Measurements from ENCODE around the gene ZAR1.

The ZAR1 gene

GRCh38 chr4:48490680-48491513 lies 845 bp downstream of the ZAR1 start:
- DNase-seq (ENCODE audit: low read depth in 1 of 2, low spot score in 1 of 2): no peak

- DNase-seq (ENCODE audit: low read depth in 1 of 2, low spot score in 1 of 2): no peak
These were observed 1.6 kb downstream of the ZAR1 start for GRCh38 chr4:48491514-48492176.

- DNase-seq (ENCODE audit: low read depth in 1 of 2, low spot score in 1 of 2): no peak
These were observed 3.5 kb downstream of the ZAR1 start for GRCh38 chr4:48493452-48494100.

- DNase-seq (ENCODE audit: low read depth in 1 of 2, low spot score in 1 of 2): no peak
These were observed 5.9 kb downstream of the ZAR1 start for GRCh38 chr4:48495941-48496340.

DNA sequence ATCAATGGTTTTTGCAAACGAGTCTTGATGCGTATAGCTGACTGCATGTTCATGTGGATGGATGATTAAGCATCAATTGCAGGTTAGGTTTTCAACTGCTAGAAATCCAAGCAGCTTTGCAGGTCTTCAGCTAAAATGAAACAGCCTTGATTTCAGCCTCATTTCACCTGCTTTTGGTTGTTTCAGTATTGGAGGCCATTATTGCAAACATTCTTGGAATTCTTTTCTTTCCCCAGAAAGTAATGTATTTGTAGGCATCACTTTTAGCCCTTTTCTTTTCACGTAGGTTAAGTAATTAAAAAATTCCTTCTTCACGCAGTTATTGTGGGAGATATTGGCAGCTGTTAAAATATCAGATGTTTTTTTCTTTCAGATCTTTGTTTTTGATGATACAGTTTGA lies 8.8 kb downstream of the ZAR1 start:
- DNase-seq (ENCODE audit: low read depth in 1 of 2, low spot score in 1 of 2): no peak

DNA sequence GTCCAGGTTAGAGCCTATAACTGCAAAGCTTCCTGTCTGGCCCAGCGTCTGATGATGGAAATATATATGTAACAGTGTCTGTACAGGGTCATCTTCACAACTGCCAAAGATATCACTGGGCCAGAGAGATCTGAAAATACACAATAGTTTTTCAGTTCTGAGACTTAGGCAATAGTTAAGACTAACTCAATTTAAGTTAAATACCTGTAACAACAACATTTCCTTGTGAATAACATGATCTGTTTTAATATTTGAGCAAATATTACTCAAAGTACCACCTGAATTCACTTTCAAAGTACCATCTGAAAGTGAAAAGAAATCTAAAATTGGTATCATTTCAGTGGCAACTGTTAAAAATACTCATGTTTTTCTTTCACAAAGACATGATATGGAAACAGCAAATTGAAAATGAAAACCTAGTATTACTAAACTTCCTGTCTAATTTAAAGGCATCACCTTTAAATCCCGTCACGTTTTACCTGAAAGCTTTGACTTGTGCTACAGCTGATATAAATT lies 9.6 kb downstream of the ZAR1 start:
- no peak for DNase-seq (ENCODE audit: low read depth in 1 of 2, low spot score in 1 of 2)

DNA sequence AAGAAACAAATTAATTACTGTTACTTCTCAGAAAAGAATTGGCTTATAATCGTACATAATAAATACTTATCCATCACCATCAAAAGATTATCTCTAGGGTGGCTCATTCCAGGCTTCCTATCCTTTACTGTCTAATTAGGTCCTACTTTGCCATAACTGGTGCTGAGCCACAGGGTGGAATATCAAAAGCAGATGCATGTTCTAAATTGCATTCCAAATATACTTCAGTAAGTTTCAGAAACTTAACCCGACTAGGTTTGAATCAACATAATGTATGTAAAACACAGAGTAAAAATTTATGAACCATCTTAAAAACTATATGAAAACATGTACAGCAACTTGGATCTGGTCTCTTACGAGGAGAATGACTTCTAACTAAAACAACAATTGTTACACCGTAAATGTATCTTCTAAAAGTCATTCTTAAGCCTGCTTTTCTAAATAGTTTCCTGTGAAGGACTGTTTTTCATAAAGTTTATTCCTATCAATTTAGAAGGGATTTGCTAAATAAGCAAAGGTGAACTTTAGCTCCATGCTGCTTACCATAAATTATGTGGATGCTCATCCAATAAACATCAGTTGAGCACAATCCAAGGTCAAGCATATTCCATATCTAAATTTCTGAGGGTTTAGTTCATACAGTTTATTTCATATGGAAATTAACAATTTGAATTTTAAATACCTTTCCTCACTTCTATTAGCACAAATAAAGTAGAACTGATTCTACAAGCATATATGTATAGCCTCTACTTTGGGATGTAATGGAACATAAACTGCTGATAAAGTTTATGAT lies 13.4 kb downstream of the ZAR1 start:
- no peak for DNase-seq (ENCODE audit: low read depth in 1 of 2, low spot score in 1 of 2)

- no peak for DNase-seq (ENCODE audit: low read depth in 1 of 2, low spot score in 1 of 2)
These were observed 13.9 kb downstream of the ZAR1 start for GRCh38 chr4:48504026-48504330.

DNA sequence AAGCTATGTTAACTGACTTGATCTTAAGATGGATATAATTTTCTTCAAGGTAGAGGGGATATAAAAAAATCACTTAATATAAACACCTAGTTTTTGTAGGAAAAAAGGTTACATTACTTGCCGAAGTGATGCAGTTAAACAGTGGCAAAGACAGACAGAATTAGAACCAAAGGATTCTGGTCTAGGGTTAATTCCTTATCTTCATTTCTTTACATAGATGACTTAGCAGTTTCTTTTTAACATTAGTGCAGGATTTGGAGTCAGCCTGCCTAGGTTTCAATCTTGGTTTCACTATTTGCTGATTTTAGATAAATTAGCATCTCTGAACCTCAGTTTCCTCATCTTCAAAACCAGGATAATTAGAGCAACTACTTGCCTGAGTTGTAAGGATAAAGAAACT lies 14.3 kb downstream of the ZAR1 start:
- no peak for DNase-seq (ENCODE audit: low read depth in 1 of 2, low spot score in 1 of 2)

DNA sequence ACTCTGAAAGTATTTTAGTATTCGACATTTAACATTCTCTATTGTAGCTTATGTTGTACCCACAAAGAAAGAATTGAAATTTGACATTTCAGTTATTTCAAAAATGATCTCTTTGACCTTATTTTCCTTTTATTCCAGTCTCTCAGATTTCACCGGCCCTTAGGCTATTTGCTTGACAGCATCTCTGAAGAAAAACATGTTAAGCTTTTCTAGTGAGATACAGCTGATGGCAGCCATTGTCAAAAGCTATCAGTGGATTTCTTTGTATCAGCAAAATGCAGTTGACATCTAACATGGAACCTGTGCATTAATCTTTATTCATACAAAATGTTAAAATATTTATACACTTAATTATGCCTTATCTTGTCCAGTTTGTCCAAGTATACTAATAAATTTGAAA lies 16.7 kb downstream of the ZAR1 start:
- no peak for DNase-seq (ENCODE audit: low read depth in 1 of 2, low spot score in 1 of 2)

- no peak for DNase-seq (ENCODE audit: low read depth in 1 of 2, low spot score in 1 of 2)
These were observed 19.5 kb downstream of the ZAR1 start for GRCh38 chr4:48509543-48509942.

GRCh38 chr4:48518143-48518542 lies 28.1 kb downstream of the ZAR1 start:
- no peak for DNase-seq (ENCODE audit: low read depth in 1 of 2, low spot score in 1 of 2)

GRCh38 chr4:48526406-48526805 lies 36.4 kb downstream of the ZAR1 start:
- DNase-seq (ENCODE audit: low read depth in 1 of 2, low spot score in 1 of 2): no peak

DNA sequence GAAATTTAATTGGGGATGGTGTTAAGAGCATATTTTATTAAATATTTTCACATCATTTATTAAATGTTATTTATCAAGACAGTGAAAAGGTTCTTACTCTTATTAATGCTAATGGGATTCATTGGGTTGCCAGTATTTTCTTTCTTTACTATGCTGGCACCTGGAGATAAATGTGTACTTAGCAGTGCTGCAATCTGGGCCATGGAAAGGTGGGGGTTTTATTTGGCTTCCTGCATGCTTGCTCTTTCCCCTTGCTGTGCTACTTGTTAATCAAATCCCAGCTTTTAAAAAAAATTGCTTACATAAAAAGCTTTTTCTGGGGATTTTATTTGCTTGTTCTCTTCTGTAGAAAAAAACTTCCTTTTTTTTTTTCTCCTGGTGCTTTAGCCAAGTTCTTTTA lies 48.3 kb downstream of the ZAR1 start:
- no peak for DNase-seq (ENCODE audit: low read depth in 1 of 2, low spot score in 1 of 2)

DNA sequence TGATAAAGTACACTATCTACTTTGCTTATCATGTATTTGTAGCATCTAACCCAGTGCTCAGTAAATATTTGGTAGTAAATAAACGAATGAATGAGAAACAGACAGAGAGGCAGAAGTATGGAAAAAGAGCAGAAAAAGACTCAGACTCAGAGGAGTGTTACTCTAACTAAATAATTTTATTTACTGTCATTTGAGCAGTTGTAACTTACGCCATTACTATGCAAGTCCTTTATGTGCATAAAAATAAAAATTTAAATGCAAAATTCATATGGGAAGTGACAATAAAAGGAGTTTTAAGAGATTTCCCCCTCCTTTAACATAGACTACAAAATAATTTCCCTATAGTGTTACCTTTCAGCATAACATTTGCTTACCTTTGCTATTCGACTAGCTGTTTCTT lies 49.5 kb downstream of the ZAR1 start:
- DNase-seq (ENCODE audit: low read depth in 1 of 2, low spot score in 1 of 2): no peak

GRCh38 chr4:48542888-48543287 lies 52.8 kb downstream of the ZAR1 start:
- no peak for DNase-seq (ENCODE audit: low read depth in 1 of 2, low spot score in 1 of 2)

GRCh38 chr4:48543796-48544195 lies 53.7 kb downstream of the ZAR1 start:
- no peak for DNase-seq (ENCODE audit: low read depth in 1 of 2, low spot score in 1 of 2)

Data from activated T-helper 1 cell treated with anti-CD3 and anti-CD28 coated beads, Interleukin-2, amount 50 U/mL, for 16 hours (primary cell).